Measurements from ENCODE around the gene LKAAEAR1. TPM values are rescaled to one million over a fixed set of nuclear protein-coding genes. Genes with fewer than 3 reads are reported as not detected.
A peak's percentile ranks its signal among the peaks of the same experiment; 100 is the strongest.

Gene LKAAEAR1
- total RNA-seq, 6 donors from 2014 or later = 1.3 to 7.8 (median 4.9) TPM; not detected in 2

DNA sequence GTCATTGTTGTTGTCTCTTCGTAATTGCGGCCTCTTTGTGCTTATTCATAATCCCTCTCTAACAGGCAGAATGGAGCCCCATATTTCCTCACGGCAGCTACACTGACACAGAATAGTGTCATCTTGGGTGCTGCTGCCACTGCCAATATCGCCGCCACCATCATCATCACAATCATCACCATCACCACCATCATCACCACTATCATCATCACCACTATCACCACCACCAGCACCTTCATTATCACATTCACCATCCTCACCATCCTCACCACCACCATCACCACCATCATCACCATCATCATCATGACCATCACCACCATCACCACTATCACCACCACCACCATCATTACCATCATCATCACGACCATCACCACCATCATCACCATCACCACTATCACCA, 12.3 kb upstream of the LKAAEAR1 start:
- peaks cover 0 to under 1% (median 0%) of the 10 kb centered on the region in 4 donors for H3K4me1 ChIP-seq
- no peak overlapping the region for H3K27ac ChIP-seq
- H3K9me3 ChIP-seq = no peaks in the 10 kb centered on the region
- H3K4me3 ChIP-seq = no peak overlapping the region
- WGBS, 2 donors = 92 to 95% methylated on average over 6 of the region's 6 CpGs
- peaks cover 0 to 3% (median under 1%) of the 10 kb centered on the region in 4 donors for H3K27me3 ChIP-seq
- no peak for DNase-seq
- TF ChIP-seq CTCF (IDR thresholded peaks at IDR 0.05) (no peak), POLR2A (IDR thresholded peaks at IDR 0.05) (no peak), POLR2AphosphoS5 (IDR thresholded peaks at IDR 0.05) (no peak), EP300 (IDR thresholded peaks at IDR 0.05) (no peak)
- peaks cover 0 to 8% (median 3%) of the 10 kb centered on the region in 4 donors for H3K36me3 ChIP-seq
- ATAC-seq (ENCODE audit: low FRiP score in 2 of 2) = no peak

DNA sequence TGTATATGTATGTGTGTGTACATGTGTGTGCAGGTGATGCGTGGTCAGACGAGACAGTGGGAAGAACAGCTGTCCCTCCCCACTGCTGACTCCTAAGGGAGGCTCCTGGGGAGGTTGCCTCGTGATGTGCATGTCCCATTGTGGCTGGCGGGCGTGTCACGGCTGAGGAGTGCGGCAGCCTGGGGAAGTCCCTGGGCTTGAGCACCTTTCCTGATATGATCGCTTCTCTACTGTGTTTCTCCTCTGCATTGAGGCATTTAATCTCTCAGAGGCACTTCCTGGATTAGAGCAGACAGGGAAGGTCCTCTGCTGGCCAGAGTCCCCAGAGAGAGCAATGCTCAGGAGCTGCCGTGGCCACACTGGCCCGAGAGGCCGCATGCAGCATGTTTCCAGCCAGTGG, 11.7 kb upstream of the LKAAEAR1 start:
- H3K4me1 ChIP-seq = no peaks in the 10 kb centered on the region
- no peak for TF ChIP-seq POLR2A (IDR thresholded peaks at IDR 0.05)
- TF ChIP-seq EP300 (IDR thresholded peaks at IDR 0.05) = no peak
- TF ChIP-seq CTCF (IDR thresholded peaks at IDR 0.05) = no peak
- TF ChIP-seq POLR2AphosphoS5 (IDR thresholded peaks at IDR 0.05) = no peak
- peaks cover 0 to 8% (median 3%) of the 10 kb centered on the region in 4 donors for H3K36me3 ChIP-seq
- DNase-seq (no peak), ATAC-seq (ENCODE audit: low FRiP score in 2 of 2) (no peak)
- H3K27ac ChIP-seq = no peak overlapping the region
- H3K4me3 ChIP-seq = no peak overlapping the region
- WGBS, 2 donors = 80 to 84% methylated on average over 8 to 11 of the region's 11 CpGs
- no peaks in the 10 kb centered on the region for H3K27me3 ChIP-seq
- no peaks in the 10 kb centered on the region for H3K9me3 ChIP-seq

DNA sequence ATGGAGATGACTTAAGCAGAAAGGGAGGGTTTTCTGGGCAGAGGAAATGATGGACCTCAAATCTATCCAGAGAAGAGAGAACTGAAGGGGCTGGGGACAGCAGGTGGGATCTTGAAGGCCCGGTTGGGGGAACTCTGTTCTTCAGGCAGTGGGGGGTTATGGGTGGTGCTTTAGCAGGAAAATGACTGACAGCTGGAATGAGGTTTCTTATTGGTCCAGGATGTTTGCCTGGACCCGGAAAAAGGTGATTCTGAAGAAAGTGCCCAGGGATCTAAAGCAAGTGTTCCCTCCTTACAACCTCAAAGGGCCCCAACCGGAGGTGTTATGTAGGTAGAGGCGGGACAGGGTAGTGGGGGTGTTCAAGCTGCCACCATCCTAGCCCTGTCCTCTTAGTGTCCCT, 11.3 kb upstream of the LKAAEAR1 start:
- Histone ChIP-seq H3K36me3 (peaks cover 0 to 8% (median 3%) of the 10 kb centered on the region in 4 donors), H3K27me3 (no peaks in the 10 kb centered on the region), H3K4me1 (no peaks in the 10 kb centered on the region), H3K27ac (no peak overlapping the region), H3K4me3 (no peak overlapping the region), H3K9me3 (no peaks in the 10 kb centered on the region)
- no peak for ATAC-seq (ENCODE audit: low FRiP score in 2 of 2)
- TF ChIP-seq CTCF (IDR thresholded peaks at IDR 0.05) = no peak
- no peak for TF ChIP-seq POLR2A (IDR thresholded peaks at IDR 0.05)
- no peak for TF ChIP-seq EP300 (IDR thresholded peaks at IDR 0.05)
- TF ChIP-seq POLR2AphosphoS5 (IDR thresholded peaks at IDR 0.05) = no peak
- 70 to 83% methylated on average over 4 of the region's 4 CpGs for WGBS, 2 donors
- no peak for DNase-seq

GRCh38 chr20:64093013-64093503, 8.9 kb upstream of the LKAAEAR1 start:
- no peak for ATAC-seq (ENCODE audit: low FRiP score in 2 of 2)
- peak in 1 of 2 donors; percentile 36 for DNase-seq

More at GRCh38 chr20:64093013-64093503, 8.9 kb upstream of the LKAAEAR1 start:
- 35 to 93% methylated on average over 3 to 7 of the region's 9 CpGs for WGBS, 2 donors
- Histone ChIP-seq H3K27me3 (no peaks in the 10 kb centered on the region), H3K4me3 (no peak overlapping the region), H3K9me3 (no peaks in the 10 kb centered on the region), H3K27ac (no peak overlapping the region), H3K4me1 (no peaks in the 10 kb centered on the region), H3K36me3 (no peaks in the 10 kb centered on the region)
- TF ChIP-seq POLR2AphosphoS5 (IDR thresholded peaks at IDR 0.05) (no peak), POLR2A (IDR thresholded peaks at IDR 0.05) (no peak), CTCF (IDR thresholded peaks at IDR 0.05) (no peak), EP300 (IDR thresholded peaks at IDR 0.05) (no peak)
